Measurements from ENCODE around the gene VPS52.

DNA sequence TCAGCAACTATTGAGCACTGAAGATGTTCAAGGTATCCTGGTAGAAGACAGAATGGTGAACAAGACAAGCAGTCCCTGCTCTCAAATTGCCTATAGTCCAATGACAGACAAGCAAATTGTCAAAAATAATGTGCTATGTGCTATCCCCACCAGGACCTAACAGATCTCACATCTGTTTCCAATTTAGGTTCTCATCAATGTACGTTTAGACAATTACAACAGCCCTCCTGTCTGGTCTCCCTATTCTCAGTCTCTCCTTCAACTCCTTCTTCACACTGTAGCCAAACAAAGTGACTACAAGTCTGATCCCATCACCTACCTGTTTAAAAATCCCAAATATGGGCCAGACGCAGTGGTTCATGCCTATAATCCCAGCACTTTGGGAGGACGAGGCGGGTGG, 34.7 kb upstream of the VPS52 start:
- TF ChIP-seq, protein P1, sequence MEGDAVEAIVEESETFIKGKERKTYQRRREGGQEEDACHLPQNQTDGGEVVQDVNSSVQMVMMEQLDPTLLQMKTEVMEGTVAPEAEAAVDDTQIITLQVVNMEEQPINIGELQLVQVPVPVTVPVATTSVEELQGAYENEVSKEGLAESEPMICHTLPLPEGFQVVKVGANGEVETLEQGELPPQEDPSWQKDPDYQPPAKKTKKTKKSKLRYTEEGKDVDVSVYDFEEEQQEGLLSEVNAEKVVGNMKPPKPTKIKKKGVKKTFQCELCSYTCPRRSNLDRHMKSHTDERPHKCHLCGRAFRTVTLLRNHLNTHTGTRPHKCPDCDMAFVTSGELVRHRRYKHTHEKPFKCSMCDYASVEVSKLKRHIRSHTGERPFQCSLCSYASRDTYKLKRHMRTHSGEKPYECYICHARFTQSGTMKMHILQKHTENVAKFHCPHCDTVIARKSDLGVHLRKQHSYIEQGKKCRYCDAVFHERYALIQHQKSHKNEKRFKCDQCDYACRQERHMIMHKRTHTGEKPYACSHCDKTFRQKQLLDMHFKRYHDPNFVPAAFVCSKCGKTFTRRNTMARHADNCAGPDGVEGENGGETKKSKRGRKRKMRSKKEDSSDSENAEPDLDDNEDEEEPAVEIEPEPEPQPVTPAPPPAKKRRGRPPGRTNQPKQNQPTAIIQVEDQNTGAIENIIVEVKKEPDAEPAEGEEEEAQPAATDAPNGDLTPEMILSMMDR (IDR thresholded peaks at IDR 0.05; ENCODE audit: low read depth, low read length) = no peak
- TF ChIP-seq MYC (IDR thresholded peaks at IDR 0.05; ENCODE audit: low read depth, low read length) = no peak
- TF ChIP-seq POLR2A (IDR thresholded peaks at IDR 0.05; ENCODE audit: extremely low read depth, insufficient read length) = no peak
